Embryonic facial prominence (tissue), 1 donor: ENCODE data around the gene ZGPAT.
"Not testable (repeated sequence)": the region's sequence is repeated elsewhere in the genome, so short reads cannot be mapped to it uniquely, and the experiment has no call there.

Experiments used
- DNase-seq: peaks from one replicate; pipeline ENCODE4 v3.0.0-alpha.2; 2016; ENCODE audit errors: extremely low spot score

Gene ZGPAT

GRCh38 chr20:63707558-63708300, at the start of gene ZGPAT, which contains the start of gene ARFRP1:
Gene ZGPAT, plus strand, starts transcription at chr20:63708039. Its CDS starts 542 bp downstream, at chr20:63708581.
Gene ARFRP1, minus strand, starts transcription at chr20:63707976. Its CDS starts 885 bp downstream, at chr20:63707091.
- peak; percentile 46 for DNase-seq

GRCh38 chr20:63658749-63659187, 49.1 kb upstream of the ZGPAT start:
- no peak for DNase-seq

DNA sequence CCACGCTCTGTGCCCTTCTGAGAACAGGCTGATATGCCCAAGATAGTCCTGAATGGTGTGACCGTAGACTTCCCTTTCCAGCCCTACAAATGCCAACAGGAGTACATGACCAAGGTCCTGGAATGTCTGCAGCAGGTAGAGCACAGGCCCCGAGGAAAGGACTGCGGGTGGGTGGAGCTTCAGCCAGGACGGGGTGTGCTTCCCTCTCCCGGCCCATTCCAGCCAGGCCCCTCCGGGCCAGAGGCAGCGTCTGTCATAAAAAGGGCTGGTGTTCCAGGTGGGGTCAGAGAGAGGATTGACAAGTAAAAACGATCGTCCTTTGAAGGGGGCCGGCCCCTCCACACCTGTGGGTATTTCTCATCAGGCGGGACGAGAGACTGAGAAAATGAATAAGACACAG, 48.5 kb upstream of the ZGPAT start:
- DNase-seq = no peak

DNA sequence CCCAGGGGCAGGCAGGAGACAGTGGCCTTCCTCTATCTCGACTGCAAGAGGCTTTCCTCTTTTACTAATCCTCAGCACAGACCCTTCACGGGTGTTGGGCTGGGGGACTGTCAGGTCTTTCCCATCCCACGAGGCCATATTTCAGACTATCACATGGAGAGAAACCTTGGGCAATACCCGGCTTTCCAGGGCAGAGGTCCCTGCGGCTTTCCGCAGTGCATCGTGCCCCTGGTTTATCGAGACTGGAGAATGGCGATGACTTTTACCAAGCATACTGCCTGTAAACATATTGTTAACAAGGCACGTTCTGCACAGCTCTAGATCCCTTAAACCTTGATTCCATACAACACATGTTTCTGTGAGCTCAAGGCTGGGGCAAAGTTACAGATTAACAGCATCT, 47.7 kb upstream of the ZGPAT start:
- DNase-seq = not testable (repeated sequence)

GRCh38 chr20:63660622-63661021, 47.2 kb upstream of the ZGPAT start:
- no peak for DNase-seq

GRCh38 chr20:63661108-63661507, 46.7 kb upstream of the ZGPAT start:
- no peak for DNase-seq

- no peak for DNase-seq
Observed at GRCh38 chr20:63661959-63662812, 45.7 kb upstream of the ZGPAT start.

GRCh38 chr20:63662813-63663189, 45.0 kb upstream of the ZGPAT start:
- no peak for DNase-seq

DNA sequence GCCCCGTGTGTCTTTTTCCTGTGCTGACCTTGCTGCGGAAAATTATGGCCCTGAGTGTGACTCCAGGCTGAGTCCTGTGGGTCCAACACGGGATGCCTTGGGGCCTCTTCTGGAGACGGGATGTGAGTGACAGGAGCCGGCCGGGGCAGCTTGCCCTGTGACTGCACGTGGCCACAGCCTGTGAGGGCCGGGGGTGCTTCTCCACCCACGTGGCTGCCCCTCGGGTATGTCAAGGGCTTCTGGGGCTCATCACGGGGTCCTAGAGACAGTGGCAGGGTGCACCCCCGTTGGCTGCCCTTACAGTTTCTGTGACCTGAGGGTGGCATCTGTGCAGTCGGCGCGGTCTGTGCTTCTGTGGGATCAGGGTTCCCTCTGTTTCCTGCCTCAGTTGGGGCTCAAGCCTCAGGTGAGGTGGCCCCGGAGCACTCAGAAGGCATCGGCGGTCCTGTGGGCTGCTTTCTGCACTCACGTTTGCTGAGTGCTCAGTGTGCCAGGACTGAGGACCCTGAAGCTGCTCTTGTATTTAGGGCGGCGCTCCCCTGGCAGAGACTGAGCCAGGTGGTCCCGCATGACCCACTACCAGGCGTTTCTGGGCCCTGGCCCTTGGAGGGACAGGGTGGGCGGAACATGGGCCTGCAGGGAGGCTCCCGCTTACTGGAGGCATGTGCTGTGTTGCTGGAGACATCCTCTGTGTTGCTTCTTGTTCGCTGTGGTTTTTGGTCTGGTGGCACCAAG, 44.3 kb upstream of the ZGPAT start:
- DNase-seq = no peak

DNA sequence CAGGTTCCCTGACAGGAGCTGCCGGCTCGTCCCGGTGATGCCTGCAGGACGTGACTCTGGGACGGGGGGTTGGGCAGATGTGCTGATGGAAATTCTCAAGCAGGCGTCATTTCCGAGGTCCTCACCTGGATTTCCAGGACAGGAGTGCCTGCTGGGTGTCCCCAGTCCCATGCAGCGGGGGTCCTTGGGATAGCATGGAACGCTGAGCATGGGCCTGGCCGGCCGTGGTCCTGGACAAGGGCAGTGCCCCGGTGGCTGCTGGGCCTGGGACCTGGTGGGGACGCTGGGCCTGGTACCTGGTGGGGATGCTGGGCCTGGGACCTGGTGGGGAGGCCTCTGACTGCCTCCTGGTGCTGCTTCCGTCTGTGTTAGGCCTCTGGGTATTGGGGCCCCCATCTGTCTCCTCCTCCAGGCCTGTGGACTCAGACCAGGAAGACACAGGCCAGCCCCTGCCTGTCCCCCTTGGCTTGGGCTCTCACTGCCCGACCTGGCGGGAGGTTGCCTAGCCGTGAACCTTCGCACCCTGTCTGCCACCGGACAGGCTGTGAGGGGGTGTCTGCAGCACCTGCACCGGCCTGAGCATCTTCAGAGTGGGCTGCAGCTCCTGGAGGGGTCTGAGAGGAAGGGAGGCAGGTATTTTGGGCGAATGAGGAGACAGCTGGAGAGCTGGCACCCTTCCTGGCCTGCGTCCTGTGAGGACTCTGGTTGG, 43.5 kb upstream of the ZGPAT start:
- no peak for DNase-seq

DNA sequence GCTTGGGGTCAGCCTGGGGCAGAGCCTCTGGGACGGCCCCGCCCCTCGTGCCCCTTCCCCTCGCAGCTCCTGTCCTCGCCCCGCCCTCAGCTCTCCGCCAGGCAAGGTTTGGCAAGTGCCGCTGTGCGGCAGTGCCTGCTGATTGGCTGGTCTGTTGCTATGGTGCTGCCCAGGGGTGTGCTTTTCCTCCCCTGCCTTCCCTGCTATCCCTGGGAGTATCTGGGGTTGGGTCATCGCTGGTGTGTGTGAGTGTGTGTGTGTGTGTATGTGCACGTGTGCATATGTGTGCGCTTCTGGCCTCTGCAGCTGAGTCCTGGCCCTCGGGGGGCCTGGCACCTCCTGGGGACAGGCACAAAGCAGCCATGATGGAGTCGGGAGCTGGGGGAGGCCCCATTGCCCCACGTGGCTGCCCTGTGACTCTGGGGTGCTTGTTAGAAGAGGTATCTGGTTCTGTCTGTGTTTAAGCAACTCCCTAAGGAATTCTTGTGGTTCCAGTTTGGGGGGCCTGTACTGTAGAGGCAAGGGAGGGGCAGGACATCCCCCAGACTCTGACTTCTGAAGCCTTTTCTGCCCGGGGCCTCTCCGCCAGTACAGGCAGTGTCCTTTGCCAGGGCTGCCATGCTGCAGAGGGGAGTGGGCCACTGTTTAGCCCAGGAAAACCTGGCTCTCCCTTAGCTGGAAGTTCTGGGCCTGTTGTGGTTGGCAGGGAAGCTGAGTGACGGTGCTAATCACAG, 42.8 kb upstream of the ZGPAT start:
- no peak for DNase-seq

DNA sequence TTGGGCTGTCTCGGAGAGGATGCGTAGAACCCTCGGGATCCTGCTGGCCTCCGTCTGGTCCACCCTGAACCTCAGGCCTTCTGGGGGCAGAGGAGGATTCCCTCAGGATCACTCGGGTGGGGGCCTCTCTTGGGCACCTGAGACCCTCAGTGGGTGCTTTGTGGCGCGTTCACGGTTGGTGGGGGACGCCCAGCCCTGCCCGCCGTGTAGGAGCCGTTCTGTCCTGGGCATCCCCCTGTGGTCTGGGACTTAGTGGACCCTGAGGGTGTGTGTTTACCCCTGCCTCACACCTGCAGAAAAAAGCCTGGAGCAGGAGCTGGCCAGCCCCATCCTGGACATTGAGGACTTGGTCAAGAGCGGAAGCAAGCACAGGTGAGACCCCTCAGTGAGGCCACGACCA, 42.1 kb upstream of the ZGPAT start:
- DNase-seq = no peak

DNA sequence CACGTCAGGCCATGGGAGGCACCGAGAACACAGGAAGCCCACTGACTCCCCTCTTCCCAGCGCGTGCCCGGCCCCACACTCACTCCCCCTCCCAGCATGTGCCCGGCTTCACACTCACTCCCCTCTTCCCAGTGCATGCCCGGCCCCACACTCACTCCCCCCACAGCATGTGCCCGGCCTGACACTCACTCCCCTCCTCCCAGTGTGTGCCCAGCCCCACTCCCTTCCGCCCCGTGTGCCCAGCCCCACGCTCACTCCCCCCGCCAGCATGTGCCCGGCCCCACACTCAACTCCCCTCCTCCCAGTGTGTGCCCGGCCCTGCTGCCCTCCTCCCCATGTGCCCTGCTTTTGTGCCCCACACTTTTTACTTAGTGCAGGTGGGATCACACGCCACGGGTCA, 40.0 kb upstream of the ZGPAT start:
- no peak for DNase-seq

- no peak for DNase-seq
Observed at GRCh38 chr20:63668351-63668750, 39.5 kb upstream of the ZGPAT start.

DNA sequence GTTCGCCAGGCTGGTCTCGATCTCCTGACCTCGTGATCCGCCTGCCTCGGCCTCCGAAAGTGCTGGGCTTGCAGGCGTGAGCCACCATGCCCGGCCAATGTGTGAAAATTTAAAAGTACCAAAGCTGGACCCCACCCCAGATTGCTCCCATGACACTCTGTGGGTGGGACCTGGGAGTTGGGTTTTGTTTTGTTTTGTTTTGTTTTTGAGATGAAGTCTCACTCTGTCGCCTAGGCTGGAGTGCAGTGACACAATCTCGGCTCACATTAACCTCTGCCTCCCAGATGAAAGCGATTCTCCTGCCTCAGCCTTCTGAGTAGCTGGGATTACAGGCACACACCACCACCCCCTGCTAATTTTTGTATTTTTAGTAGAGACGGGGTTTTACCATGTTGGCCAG, 36.1 kb upstream of the ZGPAT start:
- not testable (repeated sequence) for DNase-seq

DNA sequence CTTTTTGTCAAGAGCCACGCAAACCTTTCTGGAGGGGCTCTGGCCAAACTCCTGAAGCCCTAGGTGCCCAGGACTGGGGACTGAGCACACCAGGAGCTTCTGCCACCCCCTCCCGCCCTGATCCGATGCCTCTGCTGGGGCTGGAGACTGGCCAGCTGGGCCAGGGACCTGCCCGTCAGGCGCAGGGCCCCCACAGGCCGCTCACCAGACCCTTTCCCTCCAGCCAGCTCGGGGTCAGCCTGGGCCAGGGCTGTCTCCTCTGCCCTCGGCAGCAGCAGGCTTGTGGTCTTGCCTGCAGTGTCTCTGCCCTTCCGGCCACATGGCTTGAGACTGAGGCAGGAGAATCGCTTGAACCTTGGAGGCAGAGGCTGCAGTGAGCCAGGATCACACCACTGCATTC, 35.2 kb upstream of the ZGPAT start:
- no peak for DNase-seq

GRCh38 chr20:63673951-63674350, 33.9 kb upstream of the ZGPAT start:
- DNase-seq = no peak

GRCh38 chr20:63675681-63676368, 32.0 kb upstream of the ZGPAT start:
- DNase-seq = no peak

DNA sequence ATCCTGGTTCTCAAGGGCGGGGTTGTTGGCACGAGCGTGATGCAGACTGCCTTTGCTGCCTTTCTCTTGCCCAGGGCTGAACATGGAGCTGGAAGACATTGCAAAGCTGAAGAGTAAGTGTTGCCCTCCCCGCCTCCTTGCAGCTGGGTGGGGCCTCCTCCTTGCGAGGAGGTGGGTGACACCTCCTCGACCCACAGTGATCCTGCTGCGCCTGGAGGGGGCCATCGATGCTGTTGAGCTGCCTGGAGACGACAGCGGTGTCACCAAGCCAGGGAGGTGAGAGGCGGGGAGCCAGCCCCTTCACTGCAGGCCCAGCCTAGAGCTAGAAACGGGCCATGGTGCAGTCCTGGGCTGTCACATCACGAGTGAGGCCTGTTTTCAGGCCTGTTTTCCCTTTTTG, 29.8 kb upstream of the ZGPAT start:
- no peak for DNase-seq
